ENCODE results near the gene RYR3.

The RYR3 gene

GRCh38 chr15:33837294-33837693, 526.5 kb downstream of the RYR3 start:
- TF ChIP-seq ZNF776 (tag by site-specific recombination; IDR thresholded peaks at IDR 0.05; ENCODE audit: borderline replicate concordance) (no peak), INSM2 (tag by site-specific recombination; IDR thresholded peaks at IDR 0.05) (no peak), PRDM6 (tag by site-specific recombination; IDR thresholded peaks at IDR 0.05) (no peak)
- POLR2A ChIA-PET = no interaction called here
- CTCF ChIA-PET = interaction anchor here (0.5 kb wide), 1 partner anchor 79 kb away, joined by 3 read pairs; no protein-coding TSS in a partner anchor

GRCh38 chr15:33839540-33839939, 528.8 kb downstream of the RYR3 start:
- no peaks in the 10 kb centered on the region for H3K36me3 ChIP-seq (ENCODE audit: control insufficient read depth in 2 of 2, insufficient read depth in 1 of 2, low read length in 2 of 2)
- ChIA-PET POLR2A (no interaction called here), CTCF (no interaction called here)

More at GRCh38 chr15:33837294-33837693, 526.5 kb downstream of the RYR3 start:
- no peaks in the 10 kb centered on the region for H3K9me3 ChIP-seq (ENCODE audit: control insufficient read depth, insufficient read depth, low read depth, low read length)
- H3K4me3 ChIP-seq (ENCODE audit: low read depth, low read length) = no peak overlapping the region
- no peak overlapping the region for H3K27ac ChIP-seq (ENCODE audit: extremely low read depth, low read depth, low read length)
- no peaks in the 10 kb centered on the region for H3K36me3 ChIP-seq (ENCODE audit: control insufficient read depth in 2 of 2, insufficient read depth in 1 of 2, low read length in 2 of 2)
- no peaks in the 10 kb centered on the region for H3K4me1 ChIP-seq (ENCODE audit: control insufficient read depth, insufficient read depth, low read length)

GRCh38 chr15:33840615-33841014, 529.8 kb downstream of the RYR3 start:
- Histone ChIP-seq H3K9me3 (ENCODE audit: control insufficient read depth, insufficient read depth, low read depth, low read length) (no peaks in the 10 kb centered on the region), H3K4me1 (ENCODE audit: control insufficient read depth, insufficient read depth, low read length) (no peaks in the 10 kb centered on the region), H3K36me3 (ENCODE audit: control insufficient read depth in 2 of 2, insufficient read depth in 1 of 2, low read length in 2 of 2) (no peaks in the 10 kb centered on the region), H3K4me3 (ENCODE audit: low read depth, low read length) (no peak overlapping the region), H3K27ac (ENCODE audit: extremely low read depth, low read depth, low read length) (no peak overlapping the region)
- POLR2A ChIA-PET = no interaction called here
- TF ChIP-seq ZNF514 (tag by site-specific recombination; IDR thresholded peaks at IDR 0.05) = no peak
- CTCF ChIA-PET = interaction anchor here (0.6 kb wide), 1 partner anchor 59 kb away, joined by 3 read pairs; no protein-coding TSS in a partner anchor

More at GRCh38 chr15:33839540-33839939, 528.8 kb downstream of the RYR3 start:
- Histone ChIP-seq H3K4me1 (ENCODE audit: control insufficient read depth, insufficient read depth, low read length) (no peaks in the 10 kb centered on the region), H3K4me3 (ENCODE audit: low read depth, low read length) (no peak overlapping the region), H3K9me3 (ENCODE audit: control insufficient read depth, insufficient read depth, low read depth, low read length) (no peaks in the 10 kb centered on the region), H3K27ac (ENCODE audit: extremely low read depth, low read depth, low read length) (no peak overlapping the region)
- TF ChIP-seq KLF7 (tag by site-specific recombination; IDR thresholded peaks at IDR 0.05; ENCODE audit: borderline replicate concordance) (no peak), ZBTB20 (tag by site-specific recombination; IDR thresholded peaks at IDR 0.05) (no peak), ZNF274 (IDR thresholded peaks at IDR 0.05; ENCODE audit: low read length) (no peak), ZNF274 (tag by site-specific recombination; IDR thresholded peaks at IDR 0.05; ENCODE audit: borderline replicate concordance) (no peak)

GRCh38 chr15:33844186-33844585, 533.4 kb downstream of the RYR3 start:
- Histone ChIP-seq H3K27ac (ENCODE audit: extremely low read depth, low read depth, low read length) (no peak overlapping the region), H3K4me3 (ENCODE audit: low read depth, low read length) (no peak overlapping the region), H3K4me1 (ENCODE audit: control insufficient read depth, insufficient read depth, low read length) (no peaks in the 10 kb centered on the region), H3K36me3 (ENCODE audit: control insufficient read depth in 2 of 2, insufficient read depth in 1 of 2, low read length in 2 of 2) (no peaks in the 10 kb centered on the region), H3K9me3 (ENCODE audit: control insufficient read depth, insufficient read depth, low read depth, low read length) (no peaks in the 10 kb centered on the region)
- ChIA-PET CTCF (no interaction called here), POLR2A (no interaction called here)
- TF ChIP-seq SP3 (tag by site-specific recombination; IDR thresholded peaks at IDR 0.05) (no peak), OSR2 (tag by site-specific recombination; IDR thresholded peaks at IDR 0.05) (no peak), ZBTB44 (tag by site-specific recombination; IDR thresholded peaks at IDR 0.05) (no peak), ZNF138 (tag by site-specific recombination; IDR thresholded peaks at IDR 0.05; ENCODE audit: borderline replicate concordance) (no peak), KLF10 (tag by site-specific recombination; IDR thresholded peaks at IDR 0.05) (no peak), PRDM10 (tag by site-specific recombination; IDR thresholded peaks at IDR 0.05) (no peak), ZNF548 (tag by site-specific recombination; IDR thresholded peaks at IDR 0.05) (no peak), BCL6B (tag by site-specific recombination; IDR thresholded peaks at IDR 0.05) (no peak), ZNF549 (tag by site-specific recombination; IDR thresholded peaks at IDR 0.05) (no peak), ZNF768 (tag by site-specific recombination; IDR thresholded peaks at IDR 0.05) (no peak)

Data from HEK293 (cell line).